SU-DHL-6 (cell line): Measurements from ENCODE around the gene SLC41A3.
"Not testable (repeated sequence)": the region's sequence is repeated elsewhere in the genome, so short reads cannot be mapped to it uniquely, and the experiment has no call there.

Experiments
- H2AFZ ChIP-seq: fragments of 200-600 bp; sonication (generic); 2 replicates; pipeline ENCODE4 v1.6.1; 2014; ENCODE audit warnings: low read depth, mild to moderate bottlenecking, moderate library complexity, mixed read lengths, antibody characterized with exemption, low read length; ENCODE audit not compliant: severe bottlenecking
- H3F3A ChIP-seq: fragments of 200-600 bp; shearing (Covaris generic); 2 replicates; pipeline ENCODE4 v1.6.0; 2016; ENCODE audit warnings: antibody characterized with exemption, mild to moderate bottlenecking; ENCODE audit not compliant: insufficient read depth
- H3K27ac ChIP-seq: fragments of 200-600 bp; sonication (generic); 2 replicates; pipeline ENCODE4 v1.5.1; 2016; ENCODE audit warnings: low read depth, mild to moderate bottlenecking, low read length, moderate library complexity, mixed read lengths
- H3K27me3 ChIP-seq: fragments of 200-600 bp; sonication (generic), shearing (Covaris generic); 2 replicates; pipeline ENCODE4 v1.6.0; 2014; ENCODE audit warnings: mild to moderate bottlenecking, low read length
- H3K36me3 ChIP-seq: fragments of 200-600 bp; sonication (generic); 2 replicates; pipeline ENCODE4 v1.6.1; 2014; ENCODE audit warnings: mild to moderate bottlenecking, low read length, mixed read lengths
- H3K4me2 ChIP-seq: fragments of 300-600, 200-600 bp; shearing (Covaris generic), sonication (generic); 2 replicates; pipeline ENCODE4 v1.6.0; 2014; ENCODE audit warnings: low read length, low read depth, mild to moderate bottlenecking; ENCODE audit not compliant: poor library complexity, severe bottlenecking
- H3K4me3 ChIP-seq: fragments of 200-600 bp; sonication (generic); 2 replicates; pipeline ENCODE4 v1.5.1; 2014; ENCODE audit warnings: antibody characterized with exemption, low read length, mild to moderate bottlenecking, mixed read lengths; ENCODE audit not compliant: insufficient read depth, poor library complexity, severe bottlenecking
- H3K79me2 ChIP-seq: fragments of 200-600 bp; sonication (generic); 2 replicates; pipeline ENCODE4 v1.6.1; 2014; ENCODE audit warnings: mild to moderate bottlenecking, low read length, moderate library complexity; ENCODE audit not compliant: insufficient read depth
- H3K9ac ChIP-seq: fragments of 200-600 bp; sonication (generic); 2 replicates; pipeline ENCODE4 v1.7.0; 2014; ENCODE audit warnings: mild to moderate bottlenecking, low read length
- H3K9me2 ChIP-seq: fragments of 200-600 bp; sonication (generic); replicated peaks from 2 replicates; pipeline ENCODE4 v1.6.1; 2014; ENCODE audit warnings: low read length; ENCODE audit not compliant: insufficient read depth
- H3K9me3 ChIP-seq: fragments of 200-600 bp; sonication (generic); 2 replicates; pipeline ENCODE4 v1.6.1; 2014; ENCODE audit warnings: low read length, mixed read lengths; ENCODE audit not compliant: insufficient read depth
- H4K20me1 ChIP-seq: fragments of 200-600 bp; sonication (generic); 2 replicates; pipeline ENCODE4 v1.6.1; 2014; ENCODE audit warnings: low read depth, mild to moderate bottlenecking, antibody characterized with exemption, low read length, moderate library complexity, mixed read lengths
- EZH2phosphoT487 ChIP-seq: fragments of 200-600 bp; sonication (generic), shearing (Covaris generic); conservative IDR thresholded peaks from 2 replicates; pipeline ENCODE4 v1.6.1; 2018; ENCODE audit warnings: mild to moderate bottlenecking, antibody characterized with exemption, low read length, moderate library complexity, mixed read lengths
- TF ChIP-seq, protein P1 (sequence below): fragments of 200-600 bp; sonication (generic); IDR thresholded peaks from one replicate; pipeline ENCODE4 v1.5.1; 2017; ENCODE audit warnings: antibody characterized with exemption, mild to moderate bottlenecking, low read length, moderate library complexity; ENCODE audit not compliant: insufficient read depth, poor library complexity, severe bottlenecking

SLC41A3 gene

DNA sequence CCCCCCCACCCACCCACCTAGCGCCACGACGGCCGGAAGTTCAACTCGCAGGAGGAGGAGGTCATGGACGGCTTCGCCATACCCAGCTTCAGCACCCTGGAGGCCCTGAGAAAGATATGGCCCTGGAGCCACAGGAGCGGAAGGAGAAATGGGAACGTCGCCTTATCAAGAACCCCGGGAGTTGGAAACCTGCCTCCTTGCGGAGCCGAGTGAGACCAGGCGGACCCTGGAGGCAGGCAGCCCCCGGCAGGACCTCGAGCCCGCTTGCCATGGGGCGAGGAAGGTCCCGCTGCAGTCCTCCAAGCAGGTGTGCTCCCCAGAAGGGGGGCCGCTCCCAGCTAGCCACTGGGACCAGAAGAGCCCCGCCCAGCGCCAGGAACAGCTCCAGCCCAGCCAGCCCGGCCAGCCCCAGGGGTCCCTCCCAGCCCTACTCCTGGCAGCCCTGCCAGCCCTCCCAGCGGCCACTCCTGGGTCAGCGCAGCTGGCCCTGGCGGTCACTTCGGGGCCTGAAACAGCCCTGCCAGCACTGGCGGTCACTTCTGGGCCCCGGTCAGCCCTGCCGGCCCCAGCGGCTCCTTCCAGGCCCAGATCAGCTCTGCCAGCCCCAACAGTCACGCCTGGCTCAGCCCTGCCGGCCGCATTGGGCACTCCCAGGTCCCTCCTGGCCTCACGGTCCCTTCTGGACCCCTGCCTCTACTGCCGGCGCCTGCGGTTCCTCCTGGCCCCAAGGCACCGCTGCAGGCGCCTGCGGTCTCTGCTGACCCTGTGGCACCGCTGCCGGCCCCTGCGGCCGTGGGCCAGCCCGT lies 125.2 kb downstream of the SLC41A3 start:
- Histone ChIP-seq H3K79me2 (no peaks in the 10 kb centered on the region), H3K9ac (no peak overlapping the region), H2AFZ (no peak overlapping the region), H3K36me3 (no peaks in the 10 kb centered on the region), H3F3A (no peaks in the 10 kb centered on the region), H3K27ac (no peak overlapping the region), H3K4me3 (no peak overlapping the region), H3K9me3 (no peaks in the 10 kb centered on the region), H4K20me1 (no peaks in the 10 kb centered on the region), H3K27me3 (no peaks in the 10 kb centered on the region), H3K9me2 (no peaks in the 10 kb centered on the region), H3K4me2 (no peak overlapping the region)
- no peak for TF ChIP-seq EZH2phosphoT487
- TF ChIP-seq, protein P1, sequence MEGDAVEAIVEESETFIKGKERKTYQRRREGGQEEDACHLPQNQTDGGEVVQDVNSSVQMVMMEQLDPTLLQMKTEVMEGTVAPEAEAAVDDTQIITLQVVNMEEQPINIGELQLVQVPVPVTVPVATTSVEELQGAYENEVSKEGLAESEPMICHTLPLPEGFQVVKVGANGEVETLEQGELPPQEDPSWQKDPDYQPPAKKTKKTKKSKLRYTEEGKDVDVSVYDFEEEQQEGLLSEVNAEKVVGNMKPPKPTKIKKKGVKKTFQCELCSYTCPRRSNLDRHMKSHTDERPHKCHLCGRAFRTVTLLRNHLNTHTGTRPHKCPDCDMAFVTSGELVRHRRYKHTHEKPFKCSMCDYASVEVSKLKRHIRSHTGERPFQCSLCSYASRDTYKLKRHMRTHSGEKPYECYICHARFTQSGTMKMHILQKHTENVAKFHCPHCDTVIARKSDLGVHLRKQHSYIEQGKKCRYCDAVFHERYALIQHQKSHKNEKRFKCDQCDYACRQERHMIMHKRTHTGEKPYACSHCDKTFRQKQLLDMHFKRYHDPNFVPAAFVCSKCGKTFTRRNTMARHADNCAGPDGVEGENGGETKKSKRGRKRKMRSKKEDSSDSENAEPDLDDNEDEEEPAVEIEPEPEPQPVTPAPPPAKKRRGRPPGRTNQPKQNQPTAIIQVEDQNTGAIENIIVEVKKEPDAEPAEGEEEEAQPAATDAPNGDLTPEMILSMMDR, result no peak

- no peaks in the 10 kb centered on the region for H4K20me1 ChIP-seq
- H3K4me3 ChIP-seq, result no peak overlapping the region
- no peak overlapping the region for H3K27ac ChIP-seq
- no peaks in the 10 kb centered on the region for H3K79me2 ChIP-seq
- H3K27me3 ChIP-seq, result no peaks in the 10 kb centered on the region
- H3K9me3 ChIP-seq, result no peaks in the 10 kb centered on the region
- TF ChIP-seq EZH2phosphoT487, result no peak
- TF ChIP-seq, protein P1, result no peak
- no peak overlapping the region for H2AFZ ChIP-seq
- no peak overlapping the region for H3K4me2 ChIP-seq
- H3K36me3 ChIP-seq, result no peaks in the 10 kb centered on the region
- H3F3A ChIP-seq, result no peaks in the 10 kb centered on the region
- H3K9ac ChIP-seq, result no peak overlapping the region
- no peaks in the 10 kb centered on the region for H3K9me2 ChIP-seq
Measured at GRCh38 chr3:125957674-125958510, 126.0 kb downstream of the SLC41A3 start.

- H3K4me3 ChIP-seq, H3K27me3 ChIP-seq, H4K20me1 ChIP-seq, H3K9ac ChIP-seq, H3K9me3 ChIP-seq, H3K4me2 ChIP-seq, H3K36me3 ChIP-seq, H3K9me2 ChIP-seq, H3F3A ChIP-seq, H3K79me2 ChIP-seq, H3K27ac ChIP-seq, H2AFZ ChIP-seq: not testable (repeated sequence)
Measured at GRCh38 chr3:125957020-125957419, 126.9 kb downstream of the SLC41A3 start.
